ENCODE results near the gene TMEM80.
A peak's percentile ranks its signal among the peaks of the same experiment; 100 is the strongest.

TMEM80 gene

DNA sequence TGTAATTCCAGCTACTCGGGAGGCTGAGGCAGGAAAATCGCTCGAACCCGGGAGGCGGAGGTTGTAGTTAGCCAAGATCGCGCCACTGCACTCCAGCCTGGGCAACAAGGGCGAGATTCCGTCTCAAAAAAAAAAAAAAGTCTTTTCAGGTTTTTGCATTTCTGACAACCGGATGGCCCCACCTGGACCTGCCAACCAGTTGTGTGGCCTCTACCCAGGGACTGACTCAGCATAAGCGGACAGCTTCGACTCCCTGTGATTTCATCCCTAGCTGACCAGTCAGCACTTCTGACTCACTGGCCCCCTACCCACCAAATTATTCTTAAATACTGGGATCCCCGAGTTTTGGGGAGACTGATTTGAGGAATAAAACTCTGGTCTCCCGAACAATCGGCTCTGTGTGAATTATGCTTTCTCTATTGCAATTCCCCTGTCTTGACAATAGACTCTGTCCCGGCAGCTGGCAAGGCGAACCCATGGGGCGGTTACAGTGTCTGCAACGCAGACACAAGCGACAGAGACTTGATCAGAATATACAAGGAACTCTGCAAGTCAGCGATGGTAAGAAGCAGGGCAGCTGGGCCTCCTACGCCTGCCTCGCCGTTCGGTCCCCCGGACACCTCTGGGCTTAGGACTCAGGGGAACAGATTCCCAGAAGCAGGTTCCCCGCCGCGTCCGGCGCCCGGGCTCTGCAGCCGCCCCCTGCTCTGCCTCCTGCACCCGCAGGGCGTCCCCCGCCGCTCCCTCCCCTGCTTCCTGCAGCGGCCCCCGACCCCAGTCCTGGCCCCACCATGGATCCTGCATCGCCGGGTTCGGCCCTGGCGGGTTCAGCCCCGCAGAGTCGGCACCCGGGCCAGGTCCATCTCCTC, 50.9 kb downstream of the TMEM80 start:
- no peak for DNase-seq (ENCODE audit: low read depth)

- DNase-seq (ENCODE audit: low read depth): peak; percentile 56
Observed at GRCh38 chr11:747158-748006, 51.8 kb downstream of the TMEM80 start, which contains the start of gene TALDO1. Gene TALDO1, plus strand, starts transcription at chr11:747464. Its CDS starts 18 bp downstream, at chr11:747482.

DNA sequence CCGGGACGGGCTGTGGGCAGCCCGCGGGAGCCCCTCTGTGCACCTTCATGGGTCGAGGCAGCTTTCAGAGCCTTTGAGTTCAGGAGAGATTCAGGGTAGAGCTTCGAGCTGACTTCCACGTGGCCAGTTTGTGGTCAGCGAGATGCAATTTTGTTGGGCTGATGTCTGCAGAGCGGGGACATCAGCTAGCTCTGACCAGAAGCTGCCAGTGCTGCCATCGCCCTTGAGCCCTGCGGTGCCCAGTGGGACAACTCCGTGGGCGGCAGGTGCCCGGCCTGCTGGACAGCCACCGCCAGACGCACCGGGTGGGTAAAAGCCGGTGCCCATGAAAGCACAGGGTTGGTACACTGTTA, 52.4 kb downstream of the TMEM80 start:
- DNase-seq (ENCODE audit: low read depth): no peak

DNA sequence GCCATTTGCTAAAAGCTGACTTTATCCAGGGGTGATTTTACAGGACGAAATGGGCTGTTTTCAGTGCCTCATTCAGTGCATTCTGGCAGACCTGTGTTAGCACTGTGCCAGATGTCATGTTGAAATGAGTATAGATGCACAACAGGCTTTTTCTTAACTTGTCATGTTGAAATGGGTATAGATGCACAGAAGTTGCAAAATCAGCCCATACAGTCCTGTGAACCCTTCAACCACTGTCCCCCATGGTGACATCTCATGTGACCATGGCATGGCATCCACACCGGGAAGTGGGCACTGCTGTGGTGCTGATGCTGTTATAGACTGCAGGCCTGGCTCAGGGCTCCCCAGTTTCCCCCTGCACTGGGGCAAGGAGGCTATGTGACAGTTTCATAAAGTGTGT, 54.1 kb downstream of the TMEM80 start:
- DNase-seq (ENCODE audit: low read depth): no peak
